Measurements from ENCODE around the gene ST6GALNAC2.

Gene ST6GALNAC2

GRCh38 chr17:76541739-76542454 is 43.8 kb downstream of the ST6GALNAC2 start:
- Histone ChIP-seq H3K36me3 (ENCODE audit: control insufficient read depth in 1 of 2, insufficient read depth in 2 of 2, low read length in 2 of 2) (no peaks in the 10 kb centered on the region), H3K27ac (ENCODE audit: low read depth, low read length) (no peak overlapping the region), H3K9me3 (ENCODE audit: control insufficient read depth in 1 of 2, low read length in 2 of 2) (no peaks in the 10 kb centered on the region), H3K4me1 (ENCODE audit: control insufficient read depth in 1 of 2, insufficient read depth in 2 of 2, low read length in 2 of 2) (peaks cover 28 to 36% of the 10 kb centered on the region in 2 donors), H3K9ac (ENCODE audit: low read depth in 1 of 2, low read length in 2 of 2) (no peak overlapping the region), H3K4me3 (ENCODE audit: low read depth in 1 of 2, low read length in 2 of 2) (no peak overlapping the region), H3K27me3 (ENCODE audit: control insufficient read depth in 1 of 2, insufficient read depth in 2 of 2, low read length in 2 of 2) (peaks cover 21 to 27% of the 10 kb centered on the region in 2 donors)

- Histone ChIP-seq H3K27ac (ENCODE audit: low read depth, low read length) (no peak overlapping the region), H3K4me1 (ENCODE audit: control insufficient read depth in 1 of 2, insufficient read depth in 2 of 2, low read length in 2 of 2) (peaks cover 16 to 24% of the 10 kb centered on the region in 2 donors), H3K36me3 (ENCODE audit: control insufficient read depth in 1 of 2, insufficient read depth in 2 of 2, low read length in 2 of 2) (no peaks in the 10 kb centered on the region), H3K27me3 (ENCODE audit: control insufficient read depth in 1 of 2, insufficient read depth in 2 of 2, low read length in 2 of 2) (peaks cover 31 to 34% of the 10 kb centered on the region in 2 donors), H3K9ac (ENCODE audit: low read depth in 1 of 2, low read length in 2 of 2) (peak overlapping the region; percentile 54 to 81), H3K9me3 (ENCODE audit: control insufficient read depth in 1 of 2, low read length in 2 of 2) (no peaks in the 10 kb centered on the region), H3K4me3 (ENCODE audit: low read depth in 1 of 2, low read length in 2 of 2) (peak overlapping the region; percentile 55 to 58)
These were observed 45.0 kb downstream of the ST6GALNAC2 start for GRCh38 chr17:76540381-76541300.

GRCh38 chr17:76539631-76540271 is 45.9 kb downstream of the ST6GALNAC2 start, which contains the start of gene PRCD:
PRCD (plus strand) TSS chr17:76540044; CDS start chr17:76540142, 98 bp downstream.
- peaks cover 30 to 31% of the 10 kb centered on the region in 2 donors for H3K27me3 ChIP-seq (ENCODE audit: control insufficient read depth in 1 of 2, insufficient read depth in 2 of 2, low read length in 2 of 2)
- H3K27ac ChIP-seq (ENCODE audit: low read depth, low read length): no peak within 1 kb of the TSS
- H3K4me3 ChIP-seq (ENCODE audit: low read depth in 1 of 2, low read length in 2 of 2): peak within 1 kb of the TSS; percentile 55 to 58
- peak within 1 kb of the TSS; percentile 54 to 81 for H3K9ac ChIP-seq (ENCODE audit: low read depth in 1 of 2, low read length in 2 of 2)
- peaks cover 14 to 20% of the 10 kb centered on the region in 2 donors for H3K4me1 ChIP-seq (ENCODE audit: control insufficient read depth in 1 of 2, insufficient read depth in 2 of 2, low read length in 2 of 2)
- no peaks in the 10 kb centered on the region for H3K36me3 ChIP-seq (ENCODE audit: control insufficient read depth in 1 of 2, insufficient read depth in 2 of 2, low read length in 2 of 2)
- H3K9me3 ChIP-seq (ENCODE audit: control insufficient read depth in 1 of 2, low read length in 2 of 2): no peaks in the 10 kb centered on the region

DNA sequence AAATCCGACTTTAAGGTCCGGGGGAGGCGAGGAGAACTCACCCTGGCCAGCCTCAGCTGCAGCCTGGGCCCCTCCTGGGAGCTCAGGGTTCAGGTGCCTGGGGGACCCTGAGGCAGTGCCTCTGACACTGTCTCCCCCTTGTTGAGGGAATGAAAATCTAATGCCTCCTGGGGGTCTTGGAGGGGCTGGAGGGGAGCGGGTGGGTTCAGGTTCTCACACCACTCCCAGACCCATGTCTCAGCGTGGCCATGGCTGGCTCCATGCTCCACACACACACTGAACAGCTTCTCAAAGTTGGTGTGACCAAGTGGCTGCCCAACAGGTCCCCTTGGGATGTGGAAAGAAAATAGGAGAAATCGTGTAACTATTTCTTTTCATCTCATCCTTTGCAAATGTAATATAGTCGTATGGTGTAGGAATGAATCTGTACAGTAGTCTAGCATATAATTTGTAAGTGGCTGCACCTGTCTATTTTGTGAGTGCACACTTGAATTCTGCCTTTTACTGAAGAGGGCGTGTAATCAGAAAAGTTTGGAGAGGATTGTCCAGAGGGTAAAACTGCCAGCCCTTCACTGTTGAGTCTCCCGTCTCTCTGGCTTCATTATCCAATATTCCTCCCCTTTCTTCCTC is 46.6 kb downstream of the ST6GALNAC2 start:
- no peak overlapping the region for H3K27ac ChIP-seq (ENCODE audit: low read depth, low read length)
- no peak overlapping the region for H3K9ac ChIP-seq (ENCODE audit: low read depth in 1 of 2, low read length in 2 of 2)
- no peak overlapping the region for H3K4me3 ChIP-seq (ENCODE audit: low read depth in 1 of 2, low read length in 2 of 2)
- peaks cover 14 to 15% of the 10 kb centered on the region in 2 donors for H3K4me1 ChIP-seq (ENCODE audit: control insufficient read depth in 1 of 2, insufficient read depth in 2 of 2, low read length in 2 of 2)
- no peaks in the 10 kb centered on the region for H3K36me3 ChIP-seq (ENCODE audit: control insufficient read depth in 1 of 2, insufficient read depth in 2 of 2, low read length in 2 of 2)
- peaks cover 27 to 31% of the 10 kb centered on the region in 2 donors for H3K27me3 ChIP-seq (ENCODE audit: control insufficient read depth in 1 of 2, insufficient read depth in 2 of 2, low read length in 2 of 2)
- H3K9me3 ChIP-seq (ENCODE audit: control insufficient read depth in 1 of 2, low read length in 2 of 2): no peaks in the 10 kb centered on the region

GRCh38 chr17:76538281-76538931 is 47.3 kb downstream of the ST6GALNAC2 start:
- Histone ChIP-seq H3K4me1 (ENCODE audit: control insufficient read depth in 1 of 2, insufficient read depth in 2 of 2, low read length in 2 of 2) (peaks cover 14 to 15% of the 10 kb centered on the region in 2 donors), H3K36me3 (ENCODE audit: control insufficient read depth in 1 of 2, insufficient read depth in 2 of 2, low read length in 2 of 2) (no peaks in the 10 kb centered on the region), H3K4me3 (ENCODE audit: low read depth in 1 of 2, low read length in 2 of 2) (no peak overlapping the region), H3K9me3 (ENCODE audit: control insufficient read depth in 1 of 2, low read length in 2 of 2) (no peaks in the 10 kb centered on the region), H3K27ac (ENCODE audit: low read depth, low read length) (no peak overlapping the region), H3K9ac (ENCODE audit: low read depth in 1 of 2, low read length in 2 of 2) (no peak overlapping the region), H3K27me3 (ENCODE audit: control insufficient read depth in 1 of 2, insufficient read depth in 2 of 2, low read length in 2 of 2) (peaks cover 27 to 31% of the 10 kb centered on the region in 2 donors)

- no peaks in the 10 kb centered on the region for H3K9me3 ChIP-seq (ENCODE audit: control insufficient read depth in 1 of 2, low read length in 2 of 2)
- peak within 1 kb of the TSS; percentile 42 for H3K27ac ChIP-seq (ENCODE audit: low read depth, low read length)
- peaks cover 13 to 15% of the 10 kb centered on the region in 2 donors for H3K4me1 ChIP-seq (ENCODE audit: control insufficient read depth in 1 of 2, insufficient read depth in 2 of 2, low read length in 2 of 2)
- no peaks in the 10 kb centered on the region for H3K36me3 ChIP-seq (ENCODE audit: control insufficient read depth in 1 of 2, insufficient read depth in 2 of 2, low read length in 2 of 2)
- H3K9ac ChIP-seq (ENCODE audit: low read depth in 1 of 2, low read length in 2 of 2): peak within 1 kb of the TSS; percentile 25 to 35
- H3K27me3 ChIP-seq (ENCODE audit: control insufficient read depth in 1 of 2, insufficient read depth in 2 of 2, low read length in 2 of 2): peaks cover 27 to 31% of the 10 kb centered on the region in 2 donors
- peak within 1 kb of the TSS; percentile 40 to 48 for H3K4me3 ChIP-seq (ENCODE audit: low read depth in 1 of 2, low read length in 2 of 2)
These were observed 47.9 kb downstream of the ST6GALNAC2 start, which contains the start of gene CYGB for GRCh38 chr17:76537578-76538280. CYGB (minus strand) TSS chr17:76537709; CDS start chr17:76537542, 167 bp downstream.

DNA sequence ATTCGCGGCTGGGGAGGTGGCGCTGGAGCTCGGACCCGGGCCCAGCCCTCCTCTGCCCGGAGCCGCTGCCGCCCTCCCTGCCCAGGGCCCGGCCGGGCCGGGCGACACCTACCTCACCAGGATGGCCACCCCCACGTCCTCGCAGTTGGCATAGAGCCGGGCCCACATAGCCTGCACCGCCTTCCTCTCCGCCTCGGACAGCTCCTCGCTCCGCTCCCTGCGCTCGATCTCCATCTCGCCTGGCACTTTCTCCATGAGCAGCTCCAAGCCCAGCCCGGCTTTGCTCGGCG is 48.4 kb downstream of the ST6GALNAC2 start:
- H3K4me1 ChIP-seq (ENCODE audit: control insufficient read depth in 1 of 2, insufficient read depth in 2 of 2, low read length in 2 of 2): peaks cover 8 to 10% of the 10 kb centered on the region in 2 donors
- H3K27ac ChIP-seq (ENCODE audit: low read depth, low read length): peak overlapping the region; percentile 42
- peaks cover 27 to 31% of the 10 kb centered on the region in 2 donors for H3K27me3 ChIP-seq (ENCODE audit: control insufficient read depth in 1 of 2, insufficient read depth in 2 of 2, low read length in 2 of 2)
- no peaks in the 10 kb centered on the region for H3K36me3 ChIP-seq (ENCODE audit: control insufficient read depth in 1 of 2, insufficient read depth in 2 of 2, low read length in 2 of 2)
- H3K9me3 ChIP-seq (ENCODE audit: control insufficient read depth in 1 of 2, low read length in 2 of 2): no peaks in the 10 kb centered on the region
- H3K9ac ChIP-seq (ENCODE audit: low read depth in 1 of 2, low read length in 2 of 2): peak overlapping the region in 1 of 2 donors; percentile 25
- H3K4me3 ChIP-seq (ENCODE audit: low read depth in 1 of 2, low read length in 2 of 2): peak overlapping the region; percentile 8 to 48

DNA sequence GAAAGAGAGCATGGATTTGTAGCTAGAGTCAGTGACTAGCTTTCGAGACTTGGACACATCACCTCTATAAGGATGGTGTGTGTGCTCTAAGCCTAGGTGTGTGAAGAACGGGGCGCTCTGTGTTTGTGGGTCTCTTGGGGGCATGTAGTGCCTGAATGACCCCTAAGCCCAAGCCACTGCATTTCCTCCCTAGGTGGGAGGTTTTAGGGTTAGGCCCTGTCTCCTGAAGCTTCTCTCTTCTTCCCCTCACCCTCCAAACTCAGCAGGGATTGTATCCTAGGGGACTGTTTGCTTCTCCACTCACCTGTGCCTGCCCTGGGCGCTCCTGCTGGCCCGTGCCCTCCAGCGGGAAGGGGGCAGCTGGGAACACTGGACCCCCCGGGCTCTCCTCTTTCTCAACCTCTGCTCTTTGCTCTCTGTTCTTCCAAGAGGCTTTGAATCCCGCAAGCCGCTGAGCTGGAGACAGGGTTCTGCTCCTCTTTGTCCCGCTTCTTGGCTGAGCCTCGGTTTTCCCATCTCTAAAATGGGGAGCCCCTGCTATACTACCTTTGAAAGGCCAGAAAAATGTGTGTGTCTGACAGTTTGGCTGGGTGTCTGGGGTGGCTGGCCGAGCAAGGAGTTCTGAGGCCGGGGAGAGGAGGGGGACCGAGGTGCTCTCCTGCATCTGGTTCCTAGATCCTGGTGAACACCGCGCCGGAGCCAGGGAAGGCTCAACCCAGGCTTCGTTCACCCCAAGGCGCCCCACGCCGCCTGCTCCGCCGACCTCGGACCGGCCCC is 49.0 kb downstream of the ST6GALNAC2 start:
- Histone ChIP-seq H3K4me1 (ENCODE audit: control insufficient read depth in 1 of 2, insufficient read depth in 2 of 2, low read length in 2 of 2) (peaks cover 5 to 7% of the 10 kb centered on the region in 2 donors), H3K27me3 (ENCODE audit: control insufficient read depth in 1 of 2, insufficient read depth in 2 of 2, low read length in 2 of 2) (peaks cover 27 to 31% of the 10 kb centered on the region in 2 donors)

More for the DNA sequence above, 49.0 kb downstream of the ST6GALNAC2 start:
- Histone ChIP-seq H3K9me3 (ENCODE audit: control insufficient read depth in 1 of 2, low read length in 2 of 2) (no peaks in the 10 kb centered on the region), H3K4me3 (ENCODE audit: low read depth in 1 of 2, low read length in 2 of 2) (peak overlapping the region; percentile 40 to 48), H3K27ac (ENCODE audit: low read depth, low read length) (peak overlapping the region; percentile 42), H3K9ac (ENCODE audit: low read depth in 1 of 2, low read length in 2 of 2) (peak overlapping the region; percentile 25 to 35), H3K36me3 (ENCODE audit: control insufficient read depth in 1 of 2, insufficient read depth in 2 of 2, low read length in 2 of 2) (no peaks in the 10 kb centered on the region)
